ENCODE data around the gene CLCNKB. TPM values are rescaled to one million over a fixed set of nuclear protein-coding genes. Genes with fewer than 3 reads are reported as not detected.

CLCNKB gene
- total RNA-seq, 1 donor from 2014 or later = not detected

GRCh38 chr1:16074217-16074616 is 30.6 kb downstream of the CLCNKB start:
- no peak for DNase-seq (ENCODE audit: low read depth)

- peak; percentile 66 for DNase-seq (ENCODE audit: low read depth)
Measured at GRCh38 chr1:16075337-16076030, 31.9 kb downstream of the CLCNKB start.

- DNase-seq (ENCODE audit: low read depth) = peak; percentile 97
Measured at GRCh38 chr1:16076031-16076864, 32.7 kb downstream of the CLCNKB start.

GRCh38 chr1:16076865-16077238 is 33.3 kb downstream of the CLCNKB start:
- peak; percentile 53 for DNase-seq (ENCODE audit: low read depth)

GRCh38 chr1:16077406-16078245 is 34.0 kb downstream of the CLCNKB start:
- no peak for DNase-seq (ENCODE audit: low read depth)

- DNase-seq (ENCODE audit: low read depth) = peak; percentile 72
Measured at GRCh38 chr1:16078925-16079656, 35.5 kb downstream of the CLCNKB start.

GRCh38 chr1:16080422-16081150 is 37.0 kb downstream of the CLCNKB start:
- no peak for DNase-seq (ENCODE audit: low read depth)

GRCh38 chr1:16081636-16082035 is 38.1 kb downstream of the CLCNKB start:
- no peak for DNase-seq (ENCODE audit: low read depth)

- peak; percentile 71 for DNase-seq (ENCODE audit: low read depth)
Measured at GRCh38 chr1:16082283-16083038, 38.9 kb downstream of the CLCNKB start.

- no peak for DNase-seq (ENCODE audit: low read depth)
Measured at GRCh38 chr1:16083486-16083885, 39.9 kb downstream of the CLCNKB start.

- DNase-seq (ENCODE audit: low read depth) = no peak
Measured at GRCh38 chr1:16085522-16085921, 41.9 kb downstream of the CLCNKB start.

- no peak for DNase-seq (ENCODE audit: low read depth)
Measured at GRCh38 chr1:16087733-16088132, 44.2 kb downstream of the CLCNKB start.

- no peak for DNase-seq (ENCODE audit: low read depth)
Measured at GRCh38 chr1:16088351-16088911, 44.8 kb downstream of the CLCNKB start.

GRCh38 chr1:16088996-16089395 is 45.4 kb downstream of the CLCNKB start:
- no peak for DNase-seq (ENCODE audit: low read depth)

GRCh38 chr1:16090076-16090826 is 46.7 kb downstream of the CLCNKB start:
- DNase-seq (ENCODE audit: low read depth) = no peak

- DNase-seq (ENCODE audit: low read depth) = no peak
Measured at GRCh38 chr1:16091296-16091695, 47.7 kb downstream of the CLCNKB start.

- DNase-seq (ENCODE audit: low read depth) = no peak
Measured at GRCh38 chr1:16092097-16092922, 48.7 kb downstream of the CLCNKB start.

Measured in myocyte (in vitro differentiated cells).